Hematopoietic multipotent progenitor cell treated with erythropoietin and hydrocortisone succinate and interleukin-3 and kit ligand, for 17 days (in vitro differentiated cells): ENCODE measurements around the gene TIGD1.
A peak's percentile ranks its signal among the peaks of the same experiment; 100 is the strongest.

ENCODE experiments used
- DNase-seq: peaks from one replicate; pipeline ENCODE4 v3.0.0-alpha.2; 2015; ENCODE audit warnings: low spot score

The TIGD1 gene

DNA sequence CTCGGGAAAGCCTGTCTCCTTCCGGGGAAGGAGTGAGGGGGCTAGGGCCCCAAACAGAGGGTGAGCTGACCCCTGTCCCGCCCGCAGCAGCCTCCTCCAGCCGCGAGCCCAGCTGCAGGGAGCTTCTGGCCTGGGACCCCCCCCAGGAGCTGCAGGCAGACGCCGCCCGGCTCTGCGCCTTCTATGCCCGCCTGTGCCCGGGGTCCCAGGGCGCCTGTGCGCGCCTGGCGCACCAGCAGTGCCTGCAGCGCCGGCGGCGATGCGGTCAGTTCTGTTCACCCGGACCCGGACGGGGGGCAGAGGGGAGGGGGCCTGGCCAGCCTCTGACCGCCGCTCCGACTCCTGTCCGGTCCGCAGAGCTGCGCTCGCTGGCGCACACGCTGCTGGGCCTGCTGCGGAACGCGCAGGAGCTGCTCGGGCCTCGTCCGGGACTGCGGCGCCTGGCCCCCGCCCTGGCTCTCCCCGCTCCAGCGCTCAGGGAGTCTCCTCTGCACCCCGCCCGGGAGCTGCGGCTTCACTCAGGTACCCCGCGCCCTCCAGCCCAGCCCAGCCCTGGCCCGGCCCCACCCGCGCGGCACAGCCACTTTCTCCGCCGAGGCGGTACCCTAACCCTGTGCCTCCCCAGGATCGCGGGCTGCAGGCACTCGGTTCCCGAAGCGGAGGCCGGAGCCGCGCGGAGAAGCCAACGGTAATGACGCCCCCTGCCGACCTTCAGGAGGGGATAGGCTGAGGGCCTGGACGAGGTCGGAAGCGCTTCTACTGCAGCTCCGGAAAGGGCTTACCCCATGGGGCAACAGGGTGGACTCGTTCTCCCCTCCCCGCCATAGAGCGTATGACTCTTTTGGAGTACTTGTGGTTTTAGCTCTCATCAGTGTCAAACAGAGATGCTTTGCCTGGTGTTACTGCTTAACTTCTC lies 26.4 kb downstream of the TIGD1 start:
- no peak for DNase-seq

DNA sequence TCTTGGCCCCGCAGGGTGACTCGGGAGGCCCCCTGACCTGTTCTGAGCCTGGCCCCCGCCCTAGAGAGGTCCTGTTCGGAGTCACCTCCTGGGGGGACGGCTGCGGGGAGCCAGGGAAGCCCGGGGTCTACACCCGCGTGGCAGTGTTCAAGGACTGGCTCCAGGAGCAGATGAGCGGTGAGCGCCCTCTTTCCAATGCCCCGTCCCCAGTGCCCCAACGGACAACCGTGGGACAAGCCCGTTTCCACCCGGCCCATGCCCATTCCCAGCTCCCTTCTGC lies 27.0 kb downstream of the TIGD1 start:
- no peak for DNase-seq

DNA sequence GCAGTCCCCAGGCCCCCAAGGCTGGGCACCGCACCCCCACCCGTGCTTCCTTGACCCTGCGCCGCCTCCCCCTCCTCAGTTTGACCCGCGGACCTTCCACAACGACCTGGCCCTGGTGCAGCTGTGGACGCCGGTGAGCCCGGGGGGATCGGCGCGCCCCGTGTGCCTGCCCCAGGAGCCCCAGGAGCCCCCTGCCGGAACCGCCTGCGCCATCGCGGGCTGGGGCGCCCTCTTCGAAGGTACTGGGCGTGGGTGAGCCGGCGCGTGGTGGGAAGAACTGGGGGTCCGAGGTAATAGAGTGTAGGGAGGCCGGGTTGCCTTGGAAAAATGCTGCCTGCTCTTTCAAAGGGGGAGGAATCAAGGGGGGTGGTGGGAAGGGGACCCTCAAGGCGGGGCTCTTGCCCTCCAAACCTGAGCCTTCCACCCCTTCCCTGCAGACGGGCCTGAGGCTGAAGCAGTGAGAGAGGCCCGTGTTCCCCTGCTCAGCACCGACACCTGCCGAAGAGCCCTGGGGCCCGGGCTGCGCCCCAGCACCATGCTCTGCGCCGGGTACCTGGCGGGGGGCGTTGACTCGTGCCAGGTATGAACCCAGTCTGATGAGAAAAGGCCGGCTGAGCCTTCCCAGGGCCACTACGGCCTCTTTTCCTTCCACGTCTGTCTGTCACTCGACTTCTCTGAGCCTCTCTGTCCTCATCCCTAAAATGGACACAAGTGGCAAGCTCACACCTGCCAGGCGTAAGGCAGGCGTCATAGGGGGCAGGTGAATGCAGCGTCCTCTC lies 27.5 kb downstream of the TIGD1 start:
- no peak for DNase-seq

DNA sequence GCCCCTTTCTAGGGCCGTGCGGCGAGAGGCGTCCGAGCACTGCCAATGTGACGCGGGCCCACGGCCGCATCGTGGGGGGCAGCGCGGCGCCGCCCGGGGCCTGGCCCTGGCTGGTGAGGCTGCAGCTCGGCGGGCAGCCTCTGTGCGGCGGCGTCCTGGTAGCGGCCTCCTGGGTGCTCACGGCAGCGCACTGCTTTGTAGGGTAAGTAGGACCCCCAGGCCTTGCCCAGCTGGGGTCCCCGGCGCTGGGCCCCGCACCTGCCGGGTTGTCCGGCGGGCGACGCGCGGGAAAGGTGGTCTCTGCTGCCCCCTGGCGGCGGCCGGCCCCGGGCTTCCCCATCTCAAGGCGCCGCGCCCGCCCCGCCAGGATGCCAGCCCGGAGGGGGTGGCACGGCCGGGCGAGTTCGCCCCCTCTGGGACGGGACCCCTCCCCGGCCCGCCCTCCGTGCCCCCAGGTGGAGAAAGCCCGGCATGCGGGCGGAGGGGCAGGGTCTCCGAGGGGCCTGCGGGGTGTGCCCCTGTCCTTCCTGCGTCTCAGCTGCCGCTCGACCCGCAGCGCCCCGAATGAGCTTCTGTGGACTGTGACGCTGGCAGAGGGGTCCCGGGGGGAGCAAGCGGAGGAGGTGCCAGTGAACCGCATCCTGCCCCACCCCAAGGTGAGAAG lies 28.3 kb downstream of the TIGD1 start:
- DNase-seq, result peak; percentile 49

DNA sequence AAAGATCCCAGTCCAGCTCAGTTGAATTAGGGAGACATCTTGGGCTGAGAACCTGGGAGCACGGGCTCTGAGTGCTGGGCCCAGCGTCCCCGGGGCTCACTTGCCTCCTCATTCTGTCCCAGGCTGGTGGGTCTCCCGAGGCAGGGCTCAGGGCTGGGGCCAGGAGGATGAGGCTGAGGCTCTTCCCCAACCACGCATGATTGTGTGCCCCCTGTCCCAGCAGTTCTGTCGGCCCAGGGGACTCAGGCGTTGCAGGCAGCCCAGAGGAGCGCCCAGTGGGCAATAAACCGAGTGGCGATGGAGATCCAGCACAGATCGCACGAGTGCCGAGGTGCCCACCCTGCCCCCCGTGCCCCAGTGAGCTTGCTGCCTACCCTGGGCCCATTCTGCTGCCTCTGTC lies 29.3 kb downstream of the TIGD1 start:
- DNase-seq, result no peak

DNA sequence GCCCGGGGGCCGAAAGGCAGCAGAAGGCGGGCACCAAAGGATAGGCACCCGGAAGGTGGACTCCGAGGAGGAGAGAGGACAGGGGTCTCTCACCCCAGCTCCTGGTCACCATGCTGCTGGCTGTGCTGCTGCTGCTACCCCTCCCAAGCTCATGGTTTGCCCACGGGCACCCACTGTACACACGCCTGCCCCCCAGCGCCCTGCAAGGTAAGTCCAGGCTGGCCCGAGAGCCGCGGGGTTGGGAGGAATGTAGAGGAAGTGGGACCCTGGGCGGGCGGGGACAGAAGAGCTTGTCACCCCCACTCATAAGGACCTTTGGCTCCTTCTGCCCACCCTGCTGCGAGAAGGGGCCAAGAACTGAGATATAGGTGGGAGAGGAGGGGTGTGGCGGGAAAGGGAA lies 29.9 kb downstream of the TIGD1 start:
- no peak for DNase-seq

DNA sequence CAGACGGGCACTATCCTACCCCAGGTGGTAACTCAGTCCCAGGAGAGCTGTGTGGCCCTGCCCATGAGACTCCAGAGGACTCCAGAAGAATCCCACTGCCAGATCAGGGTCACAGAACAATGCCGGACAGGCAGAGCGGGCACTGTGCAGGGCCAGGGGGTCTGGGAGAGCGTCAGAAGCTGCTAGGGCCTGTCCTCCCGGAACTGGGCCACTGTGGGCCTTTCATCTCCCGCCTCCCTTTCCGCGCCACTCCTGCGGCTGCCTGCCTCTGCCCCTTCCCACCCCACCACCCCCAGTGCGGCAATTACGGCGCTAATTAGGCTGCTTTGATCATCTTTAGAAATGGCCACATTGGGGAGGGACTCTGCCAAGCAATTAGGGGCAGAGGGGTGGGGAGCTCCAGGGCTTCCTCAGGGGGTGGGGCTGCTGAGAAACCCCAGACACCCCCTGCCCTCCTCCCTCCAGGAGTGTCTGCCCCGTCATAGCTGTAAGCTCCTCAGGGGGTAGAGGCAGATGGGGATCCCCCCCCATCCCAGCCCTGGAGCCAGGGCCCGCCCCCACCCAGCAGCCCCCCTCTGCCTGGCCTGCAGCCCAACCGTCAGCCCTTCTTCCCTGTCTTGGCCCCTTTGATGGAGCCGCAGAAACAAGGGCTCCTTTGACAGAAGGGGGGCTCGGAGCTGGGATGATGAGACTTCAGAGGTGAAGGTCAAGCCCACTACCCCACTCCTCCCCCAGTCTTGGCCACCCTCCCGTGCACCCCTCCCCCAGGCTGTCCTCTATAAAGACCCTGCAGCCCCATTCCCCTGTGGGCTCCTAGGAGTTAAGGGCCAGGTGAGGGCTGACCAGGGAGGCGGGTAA lies 30.5 kb downstream of the TIGD1 start, which contains the start of gene PRSS56:
TSS of gene PRSS56 (plus strand) at position 808 of the 858 bp plus-strand sequence. CDS start 211 bp downstream, outside the sequence.
- DNase-seq, result no peak

DNA sequence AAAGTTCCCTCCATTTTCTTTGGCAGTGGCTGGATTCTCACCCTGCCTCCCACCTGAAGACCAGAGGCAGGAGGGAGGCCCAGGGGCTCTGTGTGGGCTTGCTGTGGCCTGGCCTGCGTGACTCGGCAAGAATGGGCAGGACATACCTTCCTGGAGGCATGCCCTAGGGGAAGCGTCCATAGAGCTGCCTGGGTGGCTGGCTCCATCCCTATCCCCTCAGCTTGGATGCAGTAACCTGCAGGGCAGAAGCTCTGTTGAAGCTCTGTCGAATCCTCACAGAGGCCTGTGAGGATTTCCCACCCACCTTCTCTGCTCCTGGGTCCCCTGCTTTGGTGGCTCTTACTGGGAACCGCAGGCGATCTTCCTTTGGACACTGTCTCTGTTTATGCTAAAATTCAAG lies 31.5 kb downstream of the TIGD1 start:
- DNase-seq, result no peak

DNA sequence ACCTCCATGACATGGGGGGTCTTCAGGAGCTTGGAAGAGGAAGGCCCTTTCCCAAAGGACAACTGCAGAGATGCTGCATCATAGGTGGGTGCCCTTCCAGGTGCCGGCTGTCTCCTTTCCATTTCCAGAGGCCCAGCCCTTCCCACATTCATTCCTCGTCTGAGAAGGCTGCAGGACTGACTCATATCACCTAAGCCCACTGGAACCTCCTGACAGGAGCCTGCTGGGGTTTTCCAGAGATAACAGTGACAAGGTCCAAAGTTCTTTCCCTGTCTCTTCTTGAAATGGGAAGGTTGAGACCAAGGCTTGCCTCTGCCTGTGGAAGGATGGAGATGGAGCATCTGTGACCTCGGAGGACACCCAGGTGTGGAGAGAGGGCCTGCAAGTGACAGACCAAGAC lies 33.8 kb downstream of the TIGD1 start:
- no peak for DNase-seq

DNA sequence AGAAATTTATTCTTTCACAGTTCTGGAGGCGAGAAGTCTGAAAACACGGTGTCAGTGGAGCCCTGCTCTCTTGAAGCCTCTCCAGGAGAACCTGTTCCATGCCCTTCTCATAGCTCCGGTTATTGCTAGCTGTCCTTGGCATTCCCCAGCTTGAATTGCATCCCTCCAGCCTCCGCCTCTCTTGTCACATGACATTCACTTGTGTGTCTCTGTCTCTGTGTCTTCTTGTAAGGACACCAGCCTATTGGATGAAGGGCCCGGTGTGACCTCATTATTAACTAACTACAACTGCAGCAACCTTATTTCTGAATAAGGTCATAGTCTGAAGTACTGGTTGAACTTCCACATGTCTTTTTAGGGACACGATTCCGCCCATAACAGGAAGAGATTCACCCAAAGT lies 34.7 kb downstream of the TIGD1 start:
- DNase-seq, result no peak

DNA sequence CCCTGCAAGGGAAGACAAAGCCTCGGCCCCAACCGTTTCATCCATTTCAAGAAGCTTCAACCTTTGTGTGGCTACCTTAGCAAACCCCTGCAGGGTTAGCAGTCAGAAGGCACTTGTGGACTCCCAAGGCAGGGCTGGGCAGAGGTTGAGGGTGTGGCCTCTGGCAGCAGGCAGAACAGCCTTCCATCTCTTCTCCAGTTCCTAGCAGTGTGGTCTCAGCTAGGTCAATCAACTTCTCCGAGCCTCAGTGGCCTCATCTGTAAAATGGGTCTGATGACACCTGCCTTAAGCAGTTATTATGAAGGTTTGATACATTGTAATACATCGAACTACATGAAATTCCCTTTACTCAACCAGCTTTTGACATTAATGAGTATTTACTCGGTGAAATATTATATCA lies 37.0 kb downstream of the TIGD1 start:
- no peak for DNase-seq

DNA sequence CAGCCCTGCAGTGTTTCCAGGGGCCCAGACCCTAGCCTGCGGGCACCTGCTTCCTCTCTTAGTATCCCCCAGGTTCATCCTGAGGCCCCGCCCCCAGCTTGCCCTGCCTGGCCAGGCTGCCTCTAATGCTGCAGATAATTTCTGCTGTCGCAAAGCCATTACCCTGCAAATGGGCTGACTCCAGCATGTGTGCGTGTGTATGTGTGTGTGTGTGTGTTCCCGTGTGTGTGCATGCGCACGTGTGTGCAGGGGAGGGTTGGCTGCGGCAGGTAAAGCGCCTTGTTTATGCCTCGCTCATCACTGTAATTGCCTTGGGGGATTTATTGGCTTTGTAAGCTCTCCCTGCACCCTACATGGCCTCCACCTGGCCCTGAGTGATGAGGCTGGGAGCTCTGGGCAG lies 37.8 kb downstream of the TIGD1 start:
- DNase-seq, result no peak

DNA sequence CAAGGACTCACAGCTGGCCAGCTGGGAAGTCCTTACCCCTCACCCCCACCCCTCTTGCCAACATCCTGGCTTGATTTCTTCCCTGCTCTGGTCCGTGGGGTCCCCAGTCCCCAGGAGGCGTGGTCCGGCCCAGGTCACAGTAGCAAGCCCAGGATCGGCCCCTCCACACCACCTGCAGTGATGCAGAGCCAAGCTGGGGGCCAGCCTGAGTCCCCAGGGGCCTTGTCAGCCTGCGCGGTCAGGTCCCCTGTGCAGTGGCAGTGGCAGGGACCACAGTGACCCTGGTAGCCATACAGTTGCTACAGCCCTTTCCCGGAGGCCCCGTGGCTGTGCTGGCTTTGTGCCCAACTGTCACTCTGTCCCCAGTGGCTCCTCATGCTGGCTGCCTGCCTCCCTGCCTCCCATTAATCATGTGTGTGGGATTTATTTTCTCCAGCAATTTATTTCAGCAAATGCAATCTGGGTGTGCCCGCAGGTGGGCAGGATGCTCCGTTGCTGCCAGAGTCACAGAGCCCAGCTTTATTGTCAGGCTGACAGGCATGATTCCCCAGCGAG lies 38.9 kb downstream of the TIGD1 start:
- no peak for DNase-seq

DNA sequence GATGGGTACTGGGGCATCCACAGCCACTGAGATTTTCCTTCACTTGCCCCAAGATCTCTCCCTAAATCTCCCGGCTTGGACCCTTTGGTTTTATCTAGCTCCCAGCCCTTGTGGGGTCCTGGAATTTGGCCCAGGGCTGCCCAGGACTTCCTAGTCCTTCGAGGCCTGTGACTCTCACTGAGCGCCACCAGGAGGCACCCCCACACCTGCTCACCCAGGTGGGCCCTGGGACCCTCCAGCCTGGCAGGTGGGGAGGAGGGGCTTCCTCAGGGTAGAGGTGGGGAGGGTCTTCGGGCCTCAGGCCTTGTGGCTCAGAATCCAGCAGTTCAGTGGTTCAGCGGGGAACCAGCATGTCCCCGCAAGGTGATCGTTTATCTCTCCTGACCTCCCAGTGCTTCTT lies 42.1 kb downstream of the TIGD1 start:
- no peak for DNase-seq

DNA sequence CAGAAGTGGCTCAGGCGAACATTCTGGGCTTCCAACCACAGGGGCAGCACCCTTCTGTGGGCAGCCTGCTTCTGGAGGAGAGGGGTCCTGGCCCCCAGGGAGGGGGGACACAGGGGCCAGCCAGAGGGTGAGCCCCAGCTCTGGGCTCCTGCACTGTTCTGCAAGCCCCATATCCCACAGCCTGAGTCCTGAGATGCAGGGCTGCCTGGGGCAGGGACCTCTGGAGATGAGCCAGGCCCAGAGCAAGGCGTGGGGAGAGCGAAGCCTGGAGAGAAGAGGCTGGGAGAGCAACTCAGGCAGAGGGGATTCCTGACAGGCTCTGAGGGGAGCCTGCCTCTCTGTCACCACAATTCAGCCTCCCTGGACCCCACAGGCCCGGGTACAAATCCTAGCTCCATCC lies 43.6 kb downstream of the TIGD1 start:
- DNase-seq, result no peak

DNA sequence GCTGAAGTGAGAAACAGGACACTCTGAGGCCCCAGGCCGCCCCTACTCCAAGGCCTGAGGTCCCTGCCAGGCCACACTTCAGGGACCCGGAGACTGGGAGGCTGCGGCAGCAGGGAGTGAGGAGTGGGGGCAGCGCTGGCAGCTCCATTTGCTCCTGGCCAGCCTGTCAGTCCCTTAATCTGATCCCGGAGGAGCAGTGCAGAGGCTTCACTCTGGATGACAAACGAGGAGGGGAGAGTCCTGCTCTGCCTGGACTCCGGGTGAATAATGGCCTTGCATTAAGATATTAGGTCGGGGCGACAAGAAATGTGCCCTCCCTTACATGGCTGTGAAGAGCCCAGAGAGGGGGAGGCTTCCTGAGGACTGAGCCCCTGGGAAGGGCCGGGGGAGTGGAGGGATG lies 44.5 kb downstream of the TIGD1 start:
- no peak for DNase-seq

DNA sequence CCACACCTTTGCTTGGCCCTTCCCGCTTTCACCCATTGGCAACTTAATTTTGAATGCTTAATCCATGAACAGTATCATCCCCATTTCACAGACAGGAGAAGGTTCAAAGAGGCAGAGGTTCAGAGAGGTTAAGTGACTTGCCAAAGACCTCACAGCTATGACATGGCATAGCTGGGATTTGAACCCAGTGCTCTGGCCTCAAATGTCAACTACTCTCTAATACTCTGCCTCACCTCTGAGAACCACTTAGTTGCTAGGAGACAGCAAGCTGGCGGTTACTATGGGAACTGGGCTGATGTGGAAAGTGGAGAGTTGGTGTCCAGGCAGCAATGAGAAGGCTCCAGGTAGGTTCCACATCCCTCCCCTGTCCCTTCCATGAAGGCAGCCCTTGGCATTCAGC lies 45.9 kb downstream of the TIGD1 start:
- DNase-seq, result no peak

DNA sequence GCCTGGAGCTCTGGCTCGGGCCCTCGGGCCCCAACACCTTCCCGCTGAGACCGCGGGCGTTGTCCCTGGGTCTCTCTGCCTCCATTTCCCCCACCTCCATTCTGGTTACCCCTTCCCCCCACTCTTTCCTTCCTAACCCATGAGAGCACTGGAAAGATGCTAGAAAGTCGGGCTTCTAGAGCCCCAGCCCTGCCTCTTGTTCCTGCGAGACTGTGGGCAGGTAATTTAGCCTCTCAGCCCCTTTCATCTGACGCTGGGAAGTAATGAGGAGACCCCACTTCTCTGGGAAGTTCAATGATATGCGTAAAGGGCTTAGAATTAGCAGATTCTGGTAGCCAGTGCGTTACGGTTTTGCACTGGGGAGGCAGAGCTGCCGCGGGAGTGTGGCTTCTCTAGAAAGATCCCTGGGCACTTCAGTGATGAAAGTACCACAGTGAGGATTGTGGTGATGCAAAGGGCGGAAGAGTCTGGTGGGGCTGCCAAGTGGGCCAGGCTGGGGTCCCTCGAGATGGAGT lies 46.5 kb downstream of the TIGD1 start:
- no peak for DNase-seq

DNA sequence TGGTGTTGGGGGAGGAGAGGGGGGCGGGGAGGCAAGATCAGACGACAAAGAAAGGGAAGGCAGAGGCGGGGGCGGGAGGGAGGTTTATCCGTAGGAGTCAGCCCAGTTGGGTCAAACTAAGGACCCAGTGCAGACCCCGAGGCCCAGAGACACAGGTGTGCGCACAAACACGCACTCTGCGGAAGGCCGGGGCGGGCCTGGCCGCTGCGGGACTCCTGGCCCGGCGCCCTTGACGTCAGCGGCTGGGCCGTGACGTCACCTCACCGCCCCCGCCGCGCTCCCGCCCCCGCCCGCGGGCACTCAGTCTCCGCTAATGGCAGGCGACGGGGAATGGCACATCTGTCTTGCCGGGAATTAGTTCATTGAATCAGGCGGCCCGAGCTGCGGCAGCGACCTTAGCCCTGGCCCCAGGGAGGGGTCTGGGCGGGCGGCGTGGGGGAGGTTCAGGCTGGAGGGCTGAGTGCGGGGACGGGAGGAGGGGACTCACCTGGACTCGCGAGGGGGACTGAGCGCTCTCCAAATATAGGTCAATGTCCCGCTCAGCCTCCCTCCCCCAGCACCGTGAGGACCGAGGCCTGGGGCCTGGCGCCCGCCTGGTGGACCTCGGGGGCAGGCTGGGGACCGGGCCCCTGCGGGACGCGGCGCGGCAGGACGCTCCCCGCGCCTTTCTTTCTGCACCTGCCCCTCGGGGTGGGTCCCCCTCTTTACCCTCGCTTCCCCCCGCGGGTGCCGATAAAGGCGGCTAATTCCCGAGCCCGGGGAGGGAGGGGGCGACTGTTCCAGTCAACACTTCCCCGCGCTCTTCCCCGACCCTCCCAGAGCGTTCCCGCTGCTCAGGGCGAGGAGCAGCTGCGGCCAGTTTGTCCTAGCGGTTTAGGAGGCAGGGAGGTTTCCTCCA lies 47.2 kb downstream of the TIGD1 start:
- no peak for DNase-seq

DNA sequence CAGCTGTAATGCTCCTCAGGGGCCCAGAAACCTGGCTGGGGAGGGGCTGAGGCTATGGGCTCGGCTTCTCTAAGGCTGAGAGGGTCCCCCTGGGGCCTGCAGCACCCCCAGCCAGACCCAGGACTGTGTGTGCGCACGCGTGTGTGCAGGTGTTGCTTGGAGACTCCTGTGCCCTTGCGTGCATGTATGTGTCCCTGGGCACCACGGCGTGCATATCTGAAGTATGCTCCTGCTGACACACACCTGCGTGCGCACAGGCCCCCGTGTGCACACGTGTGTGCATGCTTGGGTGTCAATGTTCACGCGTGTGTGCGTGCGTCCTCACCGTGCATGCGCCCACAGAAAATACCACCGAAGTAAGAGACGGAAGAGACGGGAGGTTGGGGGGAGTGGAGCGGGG lies 47.8 kb downstream of the TIGD1 start:
- DNase-seq, result no peak
